GM19463 (cell line): Measurements from ENCODE around the gene PMM1.
A peak's percentile ranks its signal among the peaks of the same experiment; 100 is the strongest.
"Not testable (repeated sequence)": the region's sequence is repeated elsewhere in the genome, so short reads cannot be mapped to it uniquely, and the experiment has no call there.

ENCODE experiments used
- ATAC-seq: cut with Tn5 transposase; IDR thresholded peaks from one replicate; pipeline ENCODE4 v1.9.1; 2021; ENCODE audit warnings: mild to moderate bottlenecking, moderate library complexity; ENCODE audit not compliant: unreplicated experiment

The PMM1 gene

DNA sequence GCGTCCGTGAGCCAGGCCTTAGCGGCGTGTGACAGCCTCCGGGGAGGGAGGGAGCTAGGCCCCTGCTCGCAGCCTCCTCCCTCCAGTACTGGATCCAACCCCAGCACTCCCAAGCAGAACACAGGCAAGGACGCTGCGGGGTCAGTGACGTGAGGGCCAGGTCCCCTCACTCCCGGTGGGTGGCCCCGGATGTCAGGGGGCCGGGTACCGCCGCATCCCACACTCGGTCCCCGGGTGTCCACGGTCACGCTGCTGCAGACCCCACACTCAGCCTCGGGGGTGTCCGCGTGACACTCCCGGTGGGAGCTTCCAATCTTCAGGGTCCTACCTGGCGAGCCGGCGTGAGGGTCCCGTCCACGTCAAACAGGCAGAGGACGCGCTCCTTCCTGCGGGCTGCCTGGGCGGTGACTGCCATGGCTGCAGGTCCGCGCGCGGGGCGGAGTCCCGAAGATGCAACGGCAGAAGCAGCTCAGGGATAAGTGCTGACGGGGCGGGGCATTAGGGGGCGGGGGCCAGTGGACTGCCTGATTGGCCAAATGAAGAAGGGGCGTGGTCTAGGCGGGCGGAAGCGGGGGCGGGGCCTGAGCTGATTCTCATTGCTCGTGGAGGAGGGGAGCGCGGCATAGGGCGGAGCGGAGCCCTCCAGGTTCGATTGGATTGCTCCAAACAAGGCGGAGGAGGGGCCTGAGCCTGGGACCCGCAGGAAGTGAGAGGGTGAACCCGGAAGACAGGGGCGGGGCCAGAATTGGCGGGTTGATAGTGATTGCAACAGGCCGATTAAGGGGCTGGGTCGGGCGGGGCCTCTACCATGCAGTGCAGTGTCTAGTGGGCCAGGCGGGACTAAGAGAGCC, at the start of gene PMM1:
Gene PMM1, minus strand, starts transcription at position 450 of the 851 bp plus-strand sequence. Its CDS starts 35 bp downstream, at position 415.
- ATAC-seq: peak; percentile 87

- ATAC-seq: no peak
Measured at GRCh38 chr22:41638748-41639147, 49.1 kb upstream of the PMM1 start.

- no peak for ATAC-seq
Measured at GRCh38 chr22:41638124-41638523, 48.5 kb upstream of the PMM1 start.

- not testable (repeated sequence) for ATAC-seq
Measured at GRCh38 chr22:41637623-41638022, 48.0 kb upstream of the PMM1 start.

GRCh38 chr22:41636467-41636866, 46.8 kb upstream of the PMM1 start:
- no peak for ATAC-seq

DNA sequence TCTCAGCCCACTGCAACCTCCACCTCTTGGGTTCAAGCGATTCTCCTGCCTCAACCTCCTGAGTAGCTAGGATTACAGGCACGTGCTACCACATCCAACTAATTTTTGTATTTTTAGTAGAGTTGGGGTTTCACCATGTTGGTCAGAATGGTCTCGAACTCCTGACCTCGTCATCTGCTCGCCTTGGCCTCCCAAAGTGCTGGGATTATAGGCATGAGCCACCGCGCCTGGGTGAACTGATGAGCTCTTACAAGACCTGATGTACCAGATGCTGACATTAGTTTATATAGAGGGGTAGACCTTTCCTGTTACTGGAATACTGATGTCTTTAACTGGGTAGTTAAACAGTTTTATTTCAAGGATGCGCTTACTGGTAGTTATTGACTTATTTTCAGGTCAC, 45.0 kb upstream of the PMM1 start:
- ATAC-seq: not testable (repeated sequence)

DNA sequence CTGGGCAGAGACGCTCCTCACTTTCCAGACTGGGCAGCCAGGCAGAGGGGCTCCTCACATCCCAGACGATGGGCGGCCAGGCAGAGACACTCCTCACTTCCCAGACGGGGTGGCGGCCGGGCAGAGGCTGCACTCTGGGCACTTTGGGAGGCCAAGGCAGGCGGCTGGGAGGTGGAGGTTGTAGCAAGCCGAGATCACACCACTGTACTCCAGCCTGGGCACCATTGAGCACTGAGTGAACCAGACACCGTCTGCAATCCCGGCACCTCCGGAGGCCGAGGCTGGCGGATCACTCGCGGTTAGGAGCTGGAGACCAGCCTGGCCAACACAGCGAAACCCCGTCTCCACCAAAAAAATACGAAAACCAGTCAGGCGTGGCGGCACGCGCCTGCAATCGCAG, 42.0 kb upstream of the PMM1 start:
- not testable (repeated sequence) for ATAC-seq

- ATAC-seq: not testable (repeated sequence)
Measured at GRCh38 chr22:41631115-41631514, 41.5 kb upstream of the PMM1 start.

GRCh38 chr22:41625577-41625976, 35.9 kb upstream of the PMM1 start:
- no peak for ATAC-seq

DNA sequence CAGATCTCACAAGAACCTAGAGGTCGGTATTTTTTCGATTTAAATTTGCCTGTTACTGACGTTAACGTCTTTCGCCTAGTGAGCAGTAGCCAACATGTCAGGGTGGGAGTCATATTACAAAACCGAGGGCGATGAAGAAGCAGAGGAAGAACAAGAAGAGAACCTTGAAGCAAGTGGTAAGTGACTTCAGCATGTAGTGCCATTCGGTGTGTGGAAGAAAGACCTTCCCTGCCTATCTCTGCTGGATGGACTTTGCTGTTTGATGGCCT, 32.2 kb upstream of the PMM1 start:
- ATAC-seq: no peak

- peak; percentile 78 for ATAC-seq
Measured at GRCh38 chr22:41621099-41621910, 31.7 kb upstream of the PMM1 start, which contains the start of gene XRCC6. XRCC6 (plus strand) TSS chr22:41621295; CDS start chr22:41622005, 710 bp downstream.

DNA sequence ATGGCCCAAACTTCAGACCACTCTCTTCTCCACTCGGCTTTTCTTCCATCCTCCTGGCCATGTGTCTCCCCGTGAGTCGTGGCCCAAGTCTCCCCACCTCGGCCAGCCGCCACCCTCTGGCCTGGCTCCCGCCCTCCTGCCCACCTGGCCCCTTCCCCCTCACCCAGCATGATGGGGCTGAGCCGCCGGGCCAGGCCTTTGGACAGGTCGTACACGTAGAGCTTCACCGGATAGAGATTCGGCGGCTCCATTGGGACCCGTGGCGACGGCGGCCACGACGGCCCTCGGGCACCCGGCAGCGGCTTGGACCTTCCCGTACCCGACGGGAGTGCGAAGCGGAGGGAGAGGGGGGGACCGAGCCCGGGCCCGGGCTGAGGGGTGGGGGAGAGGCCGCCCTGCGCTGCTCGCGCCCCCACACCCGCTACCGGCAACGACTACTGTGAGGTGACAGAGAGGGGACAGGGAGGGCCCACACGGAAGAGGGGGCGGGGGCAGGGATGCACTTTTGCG, 31.0 kb upstream of the PMM1 start, which contains the start of gene DESI1:
Gene DESI1, minus strand, starts transcription at position 455 of the 510 bp plus-strand sequence. Its CDS starts 204 bp downstream, at position 251.
- peak; percentile 12 for ATAC-seq

- ATAC-seq: no peak
Measured at GRCh38 chr22:41619979-41620588, 30.4 kb upstream of the PMM1 start.

DNA sequence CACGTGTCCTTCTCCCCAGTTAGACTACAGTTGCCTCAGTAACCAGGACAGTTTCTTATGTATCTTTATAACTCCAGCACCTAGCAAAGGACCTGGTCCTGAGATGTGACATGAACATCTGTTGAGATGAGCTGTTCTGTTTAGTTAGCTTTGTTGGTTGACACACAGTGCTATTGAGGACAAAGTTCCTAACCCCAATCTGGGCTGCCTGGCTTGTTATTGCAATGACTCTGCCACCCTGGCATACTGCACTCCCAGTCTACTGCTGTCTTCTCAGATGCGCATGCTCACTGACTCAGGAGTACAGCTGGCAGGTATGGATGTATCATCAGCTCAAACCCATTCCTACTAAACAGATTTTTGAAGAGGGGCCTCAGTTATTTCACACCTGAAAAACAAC, 23.8 kb upstream of the PMM1 start:
- ATAC-seq: no peak

- no peak for ATAC-seq
Measured at GRCh38 chr22:41612603-41613306, 23.1 kb upstream of the PMM1 start.

DNA sequence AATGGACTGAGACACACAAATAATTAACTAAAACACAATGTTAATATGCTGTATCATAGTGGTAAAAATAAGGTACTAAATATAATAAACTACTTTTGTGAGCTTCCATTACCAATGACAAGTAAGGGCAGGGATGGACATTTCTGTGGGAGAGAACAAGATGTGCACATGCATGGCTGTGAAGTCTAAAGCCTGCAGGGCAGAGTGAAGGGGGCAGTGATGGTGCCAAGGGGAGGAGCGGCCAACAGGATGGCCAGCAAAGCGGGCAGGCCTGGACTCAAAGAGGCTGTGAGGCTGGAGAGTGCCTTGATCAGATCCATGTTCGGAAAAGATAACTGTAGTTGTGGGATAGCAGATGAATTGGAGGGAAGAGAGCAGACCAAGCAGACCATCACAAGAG, 18.7 kb upstream of the PMM1 start:
- no peak for ATAC-seq

DNA sequence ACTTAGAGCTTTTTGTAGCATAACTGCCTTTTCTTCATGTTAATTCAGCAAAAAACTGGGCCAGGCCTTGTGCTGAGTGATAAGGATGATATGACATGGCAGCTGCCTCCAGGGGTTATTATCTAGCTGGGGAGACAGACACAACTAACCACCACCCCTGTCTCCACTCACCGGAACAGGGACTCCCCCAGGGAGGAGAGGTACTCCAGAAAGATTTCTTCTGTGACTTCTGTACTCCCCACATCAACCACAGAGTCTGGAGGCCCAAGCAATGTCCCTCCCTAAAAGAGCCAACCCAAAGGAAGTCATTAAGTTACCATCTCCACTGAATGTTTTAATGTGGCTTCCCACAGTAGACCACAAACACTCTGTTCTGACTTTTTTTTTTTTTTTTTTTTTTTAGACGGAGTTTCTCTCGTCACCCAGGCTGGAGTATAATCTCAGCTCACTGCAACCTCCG, 14.3 kb upstream of the PMM1 start:
- peak; percentile 81 for ATAC-seq

GRCh38 chr22:41600976-41601375, 11.3 kb upstream of the PMM1 start:
- ATAC-seq: no peak

GRCh38 chr22:41598891-41599635, 9.4 kb upstream of the PMM1 start:
- no peak for ATAC-seq

DNA sequence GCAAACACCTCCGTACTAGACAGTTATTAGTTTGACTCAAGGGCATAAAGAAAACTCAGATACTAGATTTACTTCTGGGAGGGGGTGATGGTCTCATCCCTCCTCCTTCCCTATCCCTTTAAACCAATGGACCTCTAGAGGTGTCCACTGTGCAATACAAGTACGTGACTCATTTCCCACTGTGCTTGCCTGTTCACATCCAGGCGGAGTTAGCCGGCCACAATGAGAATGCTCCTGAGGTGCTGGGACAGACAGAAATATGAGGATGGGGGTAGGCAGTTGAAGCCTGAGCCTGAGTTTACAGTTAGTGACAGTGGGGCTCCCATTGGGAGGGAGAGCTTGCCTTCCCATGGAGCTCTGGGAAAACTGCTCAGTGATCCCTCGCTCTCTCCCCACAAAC, 8.4 kb upstream of the PMM1 start:
- no peak for ATAC-seq
